Breast epithelium (tissue), 3 donors: ENCODE data around the gene BCL2L1.

Source experiments
- POLR2A ChIP-seq: fragments of 450-650 bp; IDR thresholded peaks from one replicate; pipeline ENCODE4 v1.6.1; 2016; ENCODE audit warnings: antibody characterized with exemption, mild to moderate bottlenecking, moderate library complexity
- POLR2AphosphoS5 ChIP-seq, 3 donors: sonication (generic); formaldehyde crosslinking; IDR thresholded peaks; one replicate each; pipeline ENCODE4 v1.6.1; 2017; ENCODE audit warnings: antibody characterized with exemption in 3 of 3
- TF ChIP-seq, protein P1 (sequence below), 3 donors: fragments of 450-650 bp; IDR thresholded peaks; one replicate each; pipeline ENCODE4 v1.5.1; 2016 to 2017; ENCODE audit warnings: antibody characterized with exemption in 3 of 3, mild to moderate bottlenecking in 3 of 3, moderate library complexity in 3 of 3

DNA sequence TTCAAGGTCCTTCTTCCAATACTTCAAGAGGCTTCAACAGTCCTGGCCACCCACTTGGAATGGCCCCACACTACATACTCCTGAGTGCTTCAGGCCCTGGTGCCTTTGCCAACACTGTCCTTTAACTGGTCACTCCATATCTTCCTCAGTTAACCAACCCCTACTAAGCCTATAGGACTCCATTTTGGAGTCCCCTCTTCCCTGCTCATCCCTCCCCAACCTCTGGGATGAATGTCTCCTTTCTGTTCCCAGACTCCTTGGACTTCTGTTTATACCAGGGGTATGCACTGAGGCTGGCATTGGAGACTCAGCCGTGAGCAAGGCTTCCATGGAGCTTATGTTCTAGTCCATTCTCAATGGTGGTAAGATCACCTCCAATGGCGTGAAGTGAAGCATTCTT lies 51.3 kb downstream of the BCL2L1 start:
- TF ChIP-seq POLR2A (no peak), POLR2AphosphoS5 (IDR thresholded peaks at IDR 0.05) (no peak)
- TF ChIP-seq, protein P1, sequence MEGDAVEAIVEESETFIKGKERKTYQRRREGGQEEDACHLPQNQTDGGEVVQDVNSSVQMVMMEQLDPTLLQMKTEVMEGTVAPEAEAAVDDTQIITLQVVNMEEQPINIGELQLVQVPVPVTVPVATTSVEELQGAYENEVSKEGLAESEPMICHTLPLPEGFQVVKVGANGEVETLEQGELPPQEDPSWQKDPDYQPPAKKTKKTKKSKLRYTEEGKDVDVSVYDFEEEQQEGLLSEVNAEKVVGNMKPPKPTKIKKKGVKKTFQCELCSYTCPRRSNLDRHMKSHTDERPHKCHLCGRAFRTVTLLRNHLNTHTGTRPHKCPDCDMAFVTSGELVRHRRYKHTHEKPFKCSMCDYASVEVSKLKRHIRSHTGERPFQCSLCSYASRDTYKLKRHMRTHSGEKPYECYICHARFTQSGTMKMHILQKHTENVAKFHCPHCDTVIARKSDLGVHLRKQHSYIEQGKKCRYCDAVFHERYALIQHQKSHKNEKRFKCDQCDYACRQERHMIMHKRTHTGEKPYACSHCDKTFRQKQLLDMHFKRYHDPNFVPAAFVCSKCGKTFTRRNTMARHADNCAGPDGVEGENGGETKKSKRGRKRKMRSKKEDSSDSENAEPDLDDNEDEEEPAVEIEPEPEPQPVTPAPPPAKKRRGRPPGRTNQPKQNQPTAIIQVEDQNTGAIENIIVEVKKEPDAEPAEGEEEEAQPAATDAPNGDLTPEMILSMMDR (IDR thresholded peaks at IDR 0.05) = no peak
